GM06990 (cell line): ENCODE data around the gene LEKR1.

Experiments
- DNase-seq: peaks from one replicate; pipeline ENCODE4 v3.0.0-alpha.2; 2011; ENCODE audit not compliant: insufficient read length; ENCODE audit errors: extremely low read depth
- H3K27me3 ChIP-seq: replicated peaks from 2 replicates; pipeline ENCODE4 v1.6.0; 2011; ENCODE audit warnings: low read length; ENCODE audit not compliant: control insufficient read depth, insufficient read depth
- H3K36me3 ChIP-seq: 2 replicates; pipeline ENCODE4 v1.5.1; 2011; ENCODE audit warnings: low read length; ENCODE audit not compliant: control insufficient read depth, insufficient read depth
- H3K4me3 ChIP-seq: replicated peaks from 2 replicates; pipeline ENCODE4 v1.5.1; 2011; ENCODE audit warnings: low read depth, mild to moderate bottlenecking, control low read depth, low read length
- TF ChIP-seq, protein P1 (sequence below): IDR thresholded peaks from 2 replicates; pipeline ENCODE4 v1.5.1; 2011; ENCODE audit warnings: low read length, control low read depth, mild to moderate bottlenecking, inconsistent platforms; ENCODE audit not compliant: insufficient read depth, poor library complexity, severe bottlenecking

The LEKR1 gene

DNA sequence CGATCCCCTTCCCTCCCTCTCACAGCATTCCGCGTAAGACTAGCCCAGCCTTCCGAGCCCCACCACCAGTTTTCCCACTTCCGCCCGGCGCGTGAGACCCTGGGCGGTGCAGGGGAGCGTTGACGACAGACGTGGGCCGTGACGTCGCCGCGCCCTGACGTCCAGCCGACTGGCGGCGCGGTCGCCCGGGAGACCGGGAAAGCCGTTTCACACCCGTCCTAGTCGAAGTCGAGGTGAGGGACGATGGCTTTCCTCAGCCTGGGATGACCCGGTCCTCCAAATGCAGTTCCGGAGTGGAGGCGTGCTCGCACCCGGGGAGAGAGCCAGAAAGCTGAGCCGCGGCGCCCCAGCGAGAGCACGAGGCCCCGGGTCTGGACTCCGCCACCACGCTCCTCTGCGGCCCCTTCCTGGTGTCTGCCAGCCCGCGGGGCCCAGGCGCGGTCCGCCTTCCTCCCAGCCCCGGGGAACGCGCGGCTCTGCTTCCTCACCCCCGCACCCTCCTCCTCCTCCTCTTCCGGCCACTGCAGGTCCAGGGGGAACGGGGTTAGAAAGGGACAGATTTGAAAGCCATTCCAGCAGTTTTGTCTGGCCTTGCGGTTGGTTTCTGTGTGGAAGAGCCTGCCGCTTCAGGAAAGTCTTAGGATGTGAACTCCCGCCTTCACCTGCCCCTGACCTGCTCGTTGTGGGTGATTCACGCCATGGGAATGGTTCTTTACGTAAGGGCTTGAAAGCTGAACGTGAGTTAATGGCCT lies at the start of gene LEKR1:
Gene LEKR1, plus strand, starts transcription at position 210 of the 752 bp plus-strand sequence. CDS start 2,977 bp downstream, outside the sequence.
- DNase-seq, result peak; percentile 89
- Histone ChIP-seq H3K36me3 (no peaks in the 10 kb centered on the region), H3K4me3 (peak within 1 kb of the TSS; percentile 88), H3K27me3 (no peaks in the 10 kb centered on the region)
- TF ChIP-seq, protein P1, sequence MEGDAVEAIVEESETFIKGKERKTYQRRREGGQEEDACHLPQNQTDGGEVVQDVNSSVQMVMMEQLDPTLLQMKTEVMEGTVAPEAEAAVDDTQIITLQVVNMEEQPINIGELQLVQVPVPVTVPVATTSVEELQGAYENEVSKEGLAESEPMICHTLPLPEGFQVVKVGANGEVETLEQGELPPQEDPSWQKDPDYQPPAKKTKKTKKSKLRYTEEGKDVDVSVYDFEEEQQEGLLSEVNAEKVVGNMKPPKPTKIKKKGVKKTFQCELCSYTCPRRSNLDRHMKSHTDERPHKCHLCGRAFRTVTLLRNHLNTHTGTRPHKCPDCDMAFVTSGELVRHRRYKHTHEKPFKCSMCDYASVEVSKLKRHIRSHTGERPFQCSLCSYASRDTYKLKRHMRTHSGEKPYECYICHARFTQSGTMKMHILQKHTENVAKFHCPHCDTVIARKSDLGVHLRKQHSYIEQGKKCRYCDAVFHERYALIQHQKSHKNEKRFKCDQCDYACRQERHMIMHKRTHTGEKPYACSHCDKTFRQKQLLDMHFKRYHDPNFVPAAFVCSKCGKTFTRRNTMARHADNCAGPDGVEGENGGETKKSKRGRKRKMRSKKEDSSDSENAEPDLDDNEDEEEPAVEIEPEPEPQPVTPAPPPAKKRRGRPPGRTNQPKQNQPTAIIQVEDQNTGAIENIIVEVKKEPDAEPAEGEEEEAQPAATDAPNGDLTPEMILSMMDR, result no peak

DNA sequence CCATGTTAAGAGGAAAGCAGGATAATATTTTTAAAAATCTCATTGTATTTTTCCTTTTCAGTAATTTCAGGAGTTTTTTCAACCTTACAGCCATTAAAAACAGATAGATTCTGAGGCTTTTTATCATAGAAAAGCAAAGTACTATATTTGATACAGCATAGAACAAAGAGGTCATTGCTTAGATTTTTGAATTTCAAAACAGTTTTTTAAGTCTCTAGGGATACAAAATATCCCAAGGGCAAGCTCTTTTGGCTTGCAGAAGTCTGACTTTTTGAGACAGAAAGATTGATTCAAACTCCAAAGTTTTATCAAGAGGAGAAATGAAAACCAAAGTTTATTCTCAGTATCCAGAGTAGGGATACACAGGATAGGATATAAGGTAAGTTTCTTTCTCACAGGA lies 49.3 kb upstream of the LEKR1 start:
- Histone ChIP-seq H3K36me3 (no peaks in the 10 kb centered on the region), H3K27me3 (no peaks in the 10 kb centered on the region), H3K4me3 (no peak overlapping the region)
- TF ChIP-seq, protein P1, result no peak
- no peak for DNase-seq

DNA sequence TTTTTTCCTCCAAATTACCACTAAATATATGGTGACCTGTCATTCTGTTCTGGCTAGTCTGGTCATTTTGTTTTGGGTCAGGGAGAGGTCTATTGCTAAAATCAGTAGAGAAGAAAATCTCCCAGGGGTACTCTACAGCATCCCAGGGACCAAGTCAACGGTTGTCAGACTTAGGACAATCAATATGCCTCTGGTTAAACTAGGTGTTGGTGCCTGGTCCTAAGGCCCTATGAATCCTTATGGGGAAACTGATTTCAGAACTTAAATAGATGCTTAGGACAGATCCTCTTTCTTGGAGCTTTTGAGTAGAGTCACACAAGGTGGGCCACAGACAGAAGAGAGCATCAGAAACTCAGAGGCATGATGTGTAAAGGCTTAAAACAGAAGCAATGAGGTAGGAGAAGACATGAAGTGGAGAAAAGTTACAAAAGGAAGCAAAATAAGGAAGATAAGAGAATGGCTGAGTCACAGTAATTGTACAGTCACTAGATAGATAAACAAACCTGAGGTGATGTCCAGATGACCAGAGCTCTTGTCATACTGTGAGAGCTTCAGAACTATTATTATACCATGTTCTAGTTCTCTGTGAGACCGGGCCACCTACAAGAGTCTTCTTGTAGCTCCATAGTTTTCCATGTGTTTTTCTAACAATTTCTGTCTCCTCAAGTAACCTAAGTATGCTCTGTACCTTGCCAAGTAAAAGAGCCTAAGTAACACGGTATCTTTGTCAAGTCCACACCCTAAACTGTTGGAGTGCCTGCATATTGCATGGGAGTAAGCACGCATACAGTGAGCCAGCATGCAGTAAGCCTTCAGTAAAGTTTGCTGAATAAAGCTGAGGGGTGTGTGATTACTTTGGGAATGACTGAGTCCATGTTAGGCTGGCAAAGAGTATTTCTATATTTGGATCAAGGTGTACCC lies 44.6 kb upstream of the LEKR1 start:
- H3K4me3 ChIP-seq, result no peak overlapping the region
- H3K36me3 ChIP-seq, result no peaks in the 10 kb centered on the region
- H3K27me3 ChIP-seq, result no peaks in the 10 kb centered on the region
- TF ChIP-seq, protein P1, result no peak
- no peak for DNase-seq

DNA sequence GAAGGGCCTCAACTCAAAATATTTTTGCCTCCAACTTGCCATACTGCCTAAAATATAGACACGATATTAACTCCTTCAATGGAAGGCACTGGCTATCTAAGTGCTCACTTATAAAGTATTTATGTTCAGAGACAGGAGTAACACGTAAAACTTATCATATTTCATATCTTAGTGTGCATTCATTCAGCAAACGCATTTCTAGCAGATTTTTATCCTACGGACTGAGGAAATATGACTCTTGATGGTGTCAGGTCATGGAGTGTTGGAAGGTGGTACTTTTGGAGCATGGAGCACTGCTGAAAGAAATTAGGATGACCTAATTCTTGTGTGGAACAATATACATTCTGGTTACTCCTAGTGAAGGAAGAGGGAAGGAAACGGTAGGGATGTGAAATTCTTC lies 43.8 kb upstream of the LEKR1 start:
- TF ChIP-seq, protein P1, result no peak
- H3K4me3 ChIP-seq, result no peak overlapping the region
- DNase-seq, result no peak
- H3K36me3 ChIP-seq, result no peaks in the 10 kb centered on the region
- H3K27me3 ChIP-seq, result no peaks in the 10 kb centered on the region

DNA sequence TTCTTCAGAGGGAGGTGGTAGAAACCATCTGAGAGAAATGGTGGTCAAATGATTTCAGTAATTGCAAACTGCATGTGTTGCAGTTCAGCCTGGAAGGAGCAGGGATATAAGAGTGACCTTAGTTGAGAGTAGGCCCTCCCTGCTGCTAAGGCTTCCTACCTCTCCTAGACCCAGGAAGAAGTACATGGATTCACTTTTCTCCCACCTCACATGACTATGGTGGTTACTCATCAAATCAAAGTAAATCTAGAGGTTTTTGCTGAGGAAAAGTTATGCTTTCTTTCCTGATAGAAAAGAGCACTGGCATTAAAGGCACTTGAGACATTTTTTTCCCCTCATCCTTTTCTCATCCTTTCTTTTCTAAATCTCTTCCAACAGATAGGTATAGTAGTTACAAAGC lies 43.2 kb upstream of the LEKR1 start:
- DNase-seq, result no peak
- H3K4me3 ChIP-seq, result no peak overlapping the region
- no peaks in the 10 kb centered on the region for H3K27me3 ChIP-seq
- no peaks in the 10 kb centered on the region for H3K36me3 ChIP-seq
- TF ChIP-seq, protein P1, result no peak
